ENCODE results near the gene SAAL1.

GRCh38 chr11:18081551-18081950 lies 24.3 kb downstream of the SAAL1 start:
- TF ChIP-seq CTCF (IDR thresholded peaks at IDR 0.05) (no peak), POLR2A (IDR thresholded peaks at IDR 0.05) (no peak)
